ENCODE data around the gene CHCHD3.

DNA sequence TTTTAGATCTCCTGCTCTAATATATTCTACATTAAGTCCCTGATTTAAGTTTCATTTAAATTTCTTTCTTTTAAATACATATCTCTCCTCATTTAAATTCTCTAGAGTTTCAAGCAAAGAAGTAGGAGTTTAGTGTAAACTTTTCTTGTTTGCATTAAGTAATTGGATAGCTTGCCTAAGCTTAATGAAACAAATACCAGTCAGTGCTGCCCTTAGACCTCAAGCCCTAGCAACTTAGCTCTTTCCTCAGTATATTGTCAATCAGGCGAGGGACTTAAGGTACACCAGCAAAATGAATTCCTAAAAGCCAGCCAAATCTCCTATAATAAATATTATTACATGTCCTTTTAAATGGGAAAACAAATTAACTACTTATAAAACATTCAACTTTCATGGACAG lies 101.5 kb downstream of the CHCHD3 start:
- TF ChIP-seq EZH2 (IDR thresholded peaks at IDR 0.05) (no peak), POLR2AphosphoS5 (IDR thresholded peaks at IDR 0.05; ENCODE audit: borderline replicate concordance, low read depth, low read length) (no peak)
